H1 (cell line): Measurements from ENCODE around the gene ANKDD1A. TPM values are rescaled to one million over a fixed set of nuclear protein-coding genes. Genes with fewer than 3 reads are reported as not detected.

ENCODE experiments used
- CTCF ChIA-PET: fragments of 300-600 bp; sonication (Branson Sonifier 250); formaldehyde crosslinking; loops from one replicate; lab custom pipeline; 2021; ENCODE audit not compliant: partially characterized antibody; lab: Charles Lee
- POLR2A ChIA-PET: fragments of 300-600 bp; sonication (Branson Sonifier 250); formaldehyde crosslinking; loops from one replicate; lab custom pipeline; 2021; ENCODE audit warnings: inconsistent platforms; ENCODE audit not compliant: partially characterized antibody; lab: Charles Lee
- DNase-seq, 2 experiments: peaks; one replicate each; pipeline versions ENCODE4 v3.0.0 to v3.0.0-alpha.2; 2010 to 2022; ENCODE audit warnings: low spot score in 2 of 2, low read depth in 1 of 2, mixed read lengths in 1 of 2
- FAIRE-seq: peaks from 2 replicates; lab custom pipeline; 2011; peaks lifted over from hg19 to GRCh38; lab: Jason Lieb, UNC
- H2AFZ ChIP-seq: 2 replicates; pipeline ENCODE4 v1.8.1; 2012; ENCODE audit warnings: low read length, inconsistent platforms
- H2AK5ac ChIP-seq: 2 replicates; pipeline ENCODE4 v1.6.1; 2013; ENCODE audit warnings: low read depth, low read length
- H2BK120ac ChIP-seq: replicated peaks from 2 replicates; pipeline ENCODE3; 2013; ENCODE audit warnings: low read depth, low read length, inconsistent platforms
- H2BK12ac ChIP-seq: 2 replicates; pipeline ENCODE4 v1.6.1; 2013; ENCODE audit warnings: low read depth, low read length
- H2BK15ac ChIP-seq: 2 replicates; pipeline ENCODE4 v1.6.1; 2013; ENCODE audit warnings: low read length
- H2BK20ac ChIP-seq: 2 replicates; pipeline ENCODE4 v1.6.1; 2013; ENCODE audit warnings: low read length
- H2BK5ac ChIP-seq: 2 replicates; pipeline ENCODE4 v1.6.1; 2013; ENCODE audit warnings: low read depth, low read length
- H3K14ac ChIP-seq: 2 replicates; pipeline ENCODE4 v1.6.1; 2013; ENCODE audit warnings: inconsistent platforms; ENCODE audit not compliant: insufficient read length
- H3K18ac ChIP-seq: 2 replicates; pipeline ENCODE4 v1.6.1; 2013; ENCODE audit warnings: low read length; ENCODE audit errors: extremely low read depth
- H3K23ac ChIP-seq: 2 replicates; pipeline ENCODE4 v1.6.1; 2013; ENCODE audit warnings: inconsistent platforms; ENCODE audit not compliant: insufficient read length
- H3K23me2 ChIP-seq: 2 replicates; pipeline ENCODE4 v1.6.1; 2013; ENCODE audit warnings: low read depth, low read length
- H3K27ac ChIP-seq: 2 replicates; pipeline ENCODE4 v1.6.1; 2011; ENCODE audit warnings: low read depth, low read length, inconsistent platforms
- H3K27me3 ChIP-seq, 4 experiments: replicated peaks in 1 of 4; 1 replicate in 1 of 4; 2 replicates in 3 of 4; pipeline versions ENCODE4 v1.6.1 to v1.8.1; 2011 to 2013; ENCODE audit warnings: low read length in 3 of 4, mild to moderate bottlenecking in 3 of 4, inconsistent platforms in 2 of 4, mixed read lengths in 2 of 4, moderate library complexity in 1 of 4; ENCODE audit not compliant: control insufficient read depth in 3 of 4, insufficient read depth in 3 of 4; ENCODE audit errors: extremely low read depth in 1 of 4
- H3K36me3 ChIP-seq, 4 experiments: 2 replicates each; pipeline versions ENCODE4 v1.6.1 to v1.8.1; 2011 to 2013; ENCODE audit warnings: mild to moderate bottlenecking in 4 of 4, low read length in 3 of 4, moderate library complexity in 2 of 4, control low read depth in 1 of 4, inconsistent platforms in 1 of 4; ENCODE audit not compliant: insufficient read depth in 4 of 4, control insufficient read depth in 2 of 4
- H3K4ac ChIP-seq: replicated peaks from 2 replicates; pipeline ENCODE3; 2013; ENCODE audit warnings: low read length, low read depth, mixed read lengths, inconsistent platforms; ENCODE audit not compliant: insufficient read length
- H3K4me1 ChIP-seq, 4 experiments: replicated peaks in 1 of 4; 1 replicate in 1 of 4; 2 replicates in 3 of 4; pipeline versions ENCODE4 v1.6.1 to v1.8.1; 2011 to 2013; ENCODE audit warnings: low read length in 3 of 4, inconsistent platforms in 2 of 4, mixed read lengths in 1 of 4; ENCODE audit not compliant: insufficient read depth in 4 of 4, control insufficient read depth in 3 of 4
- H3K4me2 ChIP-seq, 2 experiments: 2 replicates each; pipeline versions ENCODE4 v1.6.1 to v1.8.1; 2011 to 2013; ENCODE audit warnings: low read depth in 2 of 2, low read length in 2 of 2, control low read depth in 1 of 2, inconsistent platforms in 1 of 2, mild to moderate bottlenecking in 1 of 2; ENCODE audit not compliant: insufficient read depth in 1 of 2
- H3K4me3 ChIP-seq, 4 experiments: fragments of 200-600, 300-600 bp in 1 of 4; sonication (generic), shearing (Covaris generic), sonication (Bioruptor Twin) in 1 of 4; 2 replicates each; pipeline versions ENCODE4 v1.5.1 to v1.8.1; 2011 to 2016; ENCODE audit warnings: low read length in 4 of 4, low read depth in 3 of 4, control low read depth in 2 of 4, inconsistent platforms in 2 of 4, mild to moderate bottlenecking in 2 of 4, mixed read lengths in 1 of 4, moderate library complexity in 1 of 4; ENCODE audit not compliant: insufficient read depth in 2 of 4; ENCODE audit errors: extremely low read depth in 1 of 4
- H3K56ac ChIP-seq: replicated peaks from 2 replicates; pipeline ENCODE3; 2013; ENCODE audit warnings: low read depth, mild to moderate bottlenecking, mixed read lengths, low read length, inconsistent platforms; ENCODE audit not compliant: insufficient read length
- H3K79me1 ChIP-seq: 2 replicates; pipeline ENCODE4 v1.6.1; 2013; ENCODE audit warnings: low read depth, low read length, control low read depth
- H3K79me2 ChIP-seq, 2 experiments: 2 replicates each; pipeline versions ENCODE4 v1.6.1 to v1.8.1; 2012 to 2013; ENCODE audit warnings: low read length in 2 of 2, mild to moderate bottlenecking in 2 of 2, inconsistent platforms in 1 of 2; ENCODE audit not compliant: insufficient read depth in 2 of 2, control insufficient read depth in 1 of 2
- H3K9ac ChIP-seq, 4 experiments: replicated peaks in 1 of 4; 1 replicate in 1 of 4; 2 replicates in 3 of 4; pipeline versions ENCODE4 v1.6.1 to v1.8.1; 2011 to 2013; ENCODE audit warnings: low read depth in 3 of 4, low read length in 3 of 4, control low read depth in 2 of 4, mild to moderate bottlenecking in 2 of 4, moderate library complexity in 2 of 4, inconsistent platforms in 1 of 4; ENCODE audit errors: extremely low read depth in 1 of 4
- H3K9me3 ChIP-seq, 2 experiments: 2 replicates each; pipeline versions ENCODE4 v1.6.1 to v1.8.1; 2012 to 2013; ENCODE audit warnings: mild to moderate bottlenecking in 2 of 2, moderate library complexity in 2 of 2, control low read depth in 1 of 2, inconsistent platforms in 1 of 2, low read depth in 1 of 2, low read length in 1 of 2, mixed read lengths in 1 of 2; ENCODE audit not compliant: insufficient read depth in 2 of 2
- H4K20me1 ChIP-seq, 2 experiments: replicated peaks in 1 of 2; 2 replicates each; pipeline versions ENCODE3 to v1.8.1; 2011 to 2013; ENCODE audit warnings: inconsistent platforms in 2 of 2, low read length in 2 of 2, mild to moderate bottlenecking in 1 of 2; ENCODE audit not compliant: insufficient read depth in 2 of 2, control insufficient read depth in 1 of 2
- H4K5ac ChIP-seq: 2 replicates; pipeline ENCODE4 v1.6.1; 2013; ENCODE audit warnings: low read length, low read depth, mixed read lengths, inconsistent platforms; ENCODE audit not compliant: insufficient read length
- H4K8ac ChIP-seq: 2 replicates; pipeline ENCODE4 v1.8.0; 2013; ENCODE audit warnings: mild to moderate bottlenecking, moderate library complexity, low read length, inconsistent platforms; ENCODE audit not compliant: insufficient read depth; ENCODE audit errors: extremely low read depth
- H4K91ac ChIP-seq: replicated peaks from 2 replicates; pipeline ENCODE3; 2013; ENCODE audit warnings: low read length, mixed read lengths, inconsistent platforms; ENCODE audit not compliant: insufficient read length
- CBX5 ChIP-seq: fragments of 300-800, 300-1000 bp; sonication (generic); IDR thresholded peaks from 2 replicates; pipeline ENCODE4 v1.7.1; 2016; ENCODE audit warnings: antibody characterized with exemption, low read length, low read depth
- CTBP2 ChIP-seq: IDR thresholded peaks from 2 replicates; pipeline ENCODE4 v1.7.0; 2011; ENCODE audit warnings: borderline replicate concordance, mild to moderate bottlenecking, moderate library complexity, mixed read lengths, low read length; ENCODE audit not compliant: insufficient read depth, insufficient read length
- EGR1 ChIP-seq: IDR thresholded peaks from 2 replicates; pipeline ENCODE4 v1.6.1; 2011; ENCODE audit warnings: low read depth, low read length, borderline replicate concordance
- EZH2 ChIP-seq: fragments of 200-600 bp; sonication (generic); IDR thresholded peaks from 2 replicates; pipeline ENCODE4 v1.7.1; 2012; ENCODE audit warnings: low read depth, mild to moderate bottlenecking, moderate library complexity, low read length, inconsistent platforms; ENCODE audit not compliant: severe bottlenecking
- JUND ChIP-seq: IDR thresholded peaks from 2 replicates; pipeline ENCODE4 v1.6.1; 2011; ENCODE audit warnings: mild to moderate bottlenecking, improper control_type of control experiment, low read length
- KDM1A ChIP-seq: fragments of 200-600, 300-600 bp; sonication (generic); IDR thresholded peaks from 2 replicates; pipeline ENCODE4 v1.7.1; 2016; ENCODE audit warnings: mild to moderate bottlenecking, low read length, borderline replicate concordance
- SIN3A ChIP-seq, 2 experiments: IDR thresholded peaks in 1 of 2; conservative IDR thresholded peaks in 1 of 2; 2 replicates each; pipeline ENCODE4 v1.6.1; 2011 to 2012; ENCODE audit warnings: low read length in 2 of 2, improper control_type of control experiment in 1 of 2, low read depth in 1 of 2, mild to moderate bottlenecking in 1 of 2
- SP4 ChIP-seq: IDR thresholded peaks from 2 replicates; pipeline ENCODE4 v1.6.1; 2012; ENCODE audit warnings: low read length, inconsistent platforms
- SUZ12 ChIP-seq: fragments of 200-600 bp; sonication (generic); IDR thresholded peaks from 2 replicates; pipeline ENCODE4 v1.6.1; 2012; ENCODE audit warnings: mild to moderate bottlenecking, inconsistent platforms, low read length, moderate library complexity, mixed read lengths
- YY1 ChIP-seq: IDR thresholded peaks from 2 replicates; pipeline ENCODE4 v1.6.1; 2011; ENCODE audit warnings: low read depth, mild to moderate bottlenecking, low read length
- WGBS, 2 experiments: shearing (Covaris generic) in 1 of 2; methylation state at CpG; one replicate each; pipeline versions ENCODE4 v1.1.6 to v1.1.7; 2013 to 2015; ENCODE audit warnings: low lambda C conversion rate in 2 of 2, mixed read lengths in 2 of 2, inconsistent platforms in 1 of 2, low coverage in 1 of 2, missing lambda C conversion rate in 1 of 2; ENCODE audit not compliant: insufficient replicate concordance in 2 of 2, insufficient coverage in 1 of 2, insufficient read length in 1 of 2; ENCODE audit errors: extremely low coverage in 1 of 2, missing lambda C conversion rate in 1 of 2; 5-methylcytosine and 5-hydroxymethylcytosine counted together
- polyA plus RNA-seq, 7 experiments: library from polyadenylated mRNA; depleted of rRNA in 3 of 7; stranded (reverse) in 5 of 7; unstranded in 2 of 7; fragments of >200 nt in 5 of 7; fragments of 200-250 nt in 2 of 7; gene quantifications; 1 replicate in 5 of 7; 2 replicates in 1 of 7; 4 replicates in 1 of 7; pipeline versions ENCODE4 v1.2.1 to v1.2.3, GENCODE V29; 2011 to 2013; ENCODE audit warnings: missing spikeins in 2 of 7, mixed read lengths in 2 of 7
- total RNA-seq: library from RNA; stranded (reverse); fragmentation: NEBNext Ultra II Directional; extraction: Animal tissue kit (Norgen Biotek cat#: 25700); gene quantifications from 2 replicates; pipeline ENCODE4 v1.2.1, GENCODE V29; 2021
- TF ChIP-seq, protein P1 (sequence below): IDR thresholded peaks from 2 replicates; pipeline ENCODE4 v1.6.1; 2012; ENCODE audit warnings: low read length, inconsistent platforms
- TF ChIP-seq, protein P2 (sequence below): IDR thresholded peaks from 2 replicates; pipeline ENCODE4 v1.6.1; 2011; ENCODE audit warnings: low read depth, mild to moderate bottlenecking, low read length; ENCODE audit not compliant: insufficient read depth

The ANKDD1A gene
- total and polyA plus RNA-seq, 2 of the 8 experiments (the other 6 are each of a cell fraction or from before 2014, with no cell fraction given), result 4.1 to 5.0 TPM

DNA sequence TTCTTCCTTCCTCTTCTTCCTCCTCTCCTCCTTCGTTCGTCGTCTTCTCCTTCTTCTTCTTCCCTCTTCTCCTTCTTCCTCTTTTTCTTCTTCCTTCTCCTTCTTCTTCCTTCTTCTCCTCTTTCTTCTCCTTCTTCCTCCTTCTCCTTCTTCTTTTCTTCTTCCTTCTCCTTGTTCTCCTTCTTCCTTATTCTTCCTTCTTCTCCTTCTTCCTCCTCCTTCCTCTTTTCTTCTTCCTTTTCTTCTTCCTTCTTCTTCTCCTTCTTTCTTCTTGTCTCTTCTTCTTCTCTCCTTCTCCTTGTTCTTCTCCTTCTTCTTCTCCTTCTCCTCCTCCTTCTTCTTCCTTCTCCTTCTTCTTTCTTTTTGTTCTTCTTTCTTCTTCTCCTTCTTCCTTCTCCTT lies 42.7 kb downstream of the ANKDD1A start:
- Histone ChIP-seq H4K20me1 (no peaks in the 10 kb centered on the region), H2BK15ac (no peak overlapping the region), H3K23me2 (no peaks in the 10 kb centered on the region), H2BK20ac (no peak overlapping the region), H2BK12ac (no peak overlapping the region), H3K36me3 (peaks cover 0 to 15% (median 5%) of the 10 kb centered on the region in 4 experiments; a peak in 5 of 8 replicates), H3K4me2 (no peak overlapping the region), H4K8ac (no peak overlapping the region), H3K27me3 (no peaks in the 10 kb centered on the region), H3K4me3 (no peak overlapping the region), H2AFZ (no peak overlapping the region), H3K9ac (no peak overlapping the region), H3K9me3 (no peaks in the 10 kb centered on the region), H3K18ac (no peak overlapping the region), H3K4ac (no peak overlapping the region), H2AK5ac (no peak overlapping the region), H3K56ac (no peak overlapping the region), H3K79me2 (no peaks in the 10 kb centered on the region), H3K27ac (no peak overlapping the region), H2BK120ac (no peak overlapping the region), H4K5ac (no peak overlapping the region), H3K4me1 (no peaks in the 10 kb centered on the region), H3K14ac (no peak overlapping the region), H2BK5ac (no peak overlapping the region), H3K79me1 (no peaks in the 10 kb centered on the region), H4K91ac (no peak overlapping the region), H3K23ac (no peak overlapping the region)
- no peak for DNase-seq
- no peak for FAIRE-seq
- ChIA-PET CTCF (interaction anchor here (2.1 kb wide), 1 partner anchor 19 kb away, joined by 5 read pairs; no protein-coding TSS in a partner anchor), POLR2A (no interaction called here)
- WGBS, 2 experiments, result 3 to 17% methylated on average over 3 of the region's 3 CpGs
- TF ChIP-seq, protein P1, sequence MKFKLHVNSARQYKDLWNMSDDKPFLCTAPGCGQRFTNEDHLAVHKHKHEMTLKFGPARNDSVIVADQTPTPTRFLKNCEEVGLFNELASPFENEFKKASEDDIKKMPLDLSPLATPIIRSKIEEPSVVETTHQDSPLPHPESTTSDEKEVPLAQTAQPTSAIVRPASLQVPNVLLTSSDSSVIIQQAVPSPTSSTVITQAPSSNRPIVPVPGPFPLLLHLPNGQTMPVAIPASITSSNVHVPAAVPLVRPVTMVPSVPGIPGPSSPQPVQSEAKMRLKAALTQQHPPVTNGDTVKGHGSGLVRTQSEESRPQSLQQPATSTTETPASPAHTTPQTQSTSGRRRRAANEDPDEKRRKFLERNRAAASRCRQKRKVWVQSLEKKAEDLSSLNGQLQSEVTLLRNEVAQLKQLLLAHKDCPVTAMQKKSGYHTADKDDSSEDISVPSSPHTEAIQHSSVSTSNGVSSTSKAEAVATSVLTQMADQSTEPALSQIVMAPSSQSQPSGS, result no peak
- TF ChIP-seq JUND (no peak), KDM1A (no peak), YY1 (no peak), CBX5 (no peak), SP4 (no peak), EGR1 (no peak), EZH2 (no peak), CTBP2 (no peak), SUZ12 (no peak), SIN3A (conservative IDR thresholded peaks at IDR 0.05 in 1 of 2, IDR thresholded peaks at IDR 0.05 in 1 of 2; ENCODE audit: low read depth in 1 of 2, low read length in 2 of 2) (no peak)
- TF ChIP-seq, protein P2, sequence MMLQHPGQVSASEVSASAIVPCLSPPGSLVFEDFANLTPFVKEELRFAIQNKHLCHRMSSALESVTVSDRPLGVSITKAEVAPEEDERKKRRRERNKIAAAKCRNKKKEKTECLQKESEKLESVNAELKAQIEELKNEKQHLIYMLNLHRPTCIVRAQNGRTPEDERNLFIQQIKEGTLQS, result no peak
